SK-N-SH (cell line): Measurements from ENCODE around the gene GLRB. TPM values are rescaled to one million over a fixed set of nuclear protein-coding genes. Genes with fewer than 3 reads are reported as not detected.
"Not testable (repeated sequence)": the region's sequence is repeated elsewhere in the genome, so short reads cannot be mapped to it uniquely, and the experiment has no call there.

Experiments
- CTCF ChIA-PET: fragments of 300-600, 350-600 bp; formaldehyde crosslinking; extraction: SDS; loops from one replicate; lab custom pipeline; 2021; lab: Yijun Ruan, JAX
- POLR2A ChIA-PET: fragments of 350-600 bp; sonication (Branson Sonifier 250); formaldehyde crosslinking; extraction: SDS; loops from one replicate; lab custom pipeline; 2020; ENCODE audit warnings: antibody characterized with exemption, inconsistent platforms; lab: Yijun Ruan, JAX
- DNase-seq: peaks from one replicate; pipeline ENCODE4 v3.0.0; 2012
- H2AFZ ChIP-seq: fragments of 200-600 bp; sonication (generic); 2 replicates; pipeline ENCODE4 v1.8.1; 2016; ENCODE audit warnings: antibody characterized with exemption, mild to moderate bottlenecking, low read depth
- H3F3A ChIP-seq: fragments of 200-600 bp; sonication (generic); replicated peaks from 2 replicates; pipeline ENCODE3; 2016; ENCODE audit warnings: antibody characterized with exemption, mild to moderate bottlenecking; ENCODE audit not compliant: insufficient read depth
- H3K27ac ChIP-seq, 2 experiments: fragments of 200-500 bp in 1 of 2; fragments of 200-600 bp in 1 of 2; sonication (Bioruptor generic) in 1 of 2; sonication (generic), shearing (Covaris generic) in 1 of 2; 2 replicates each; pipeline versions ENCODE4 v1.5.1 to v1.6.1; 2014 to 2016; ENCODE audit warnings: low read depth in 2 of 2, inconsistent platforms in 1 of 2, low read length in 1 of 2, mild to moderate bottlenecking in 1 of 2, mixed read lengths in 1 of 2
- H3K27me3 ChIP-seq: fragments of 200-600 bp; sonication (generic), shearing (Covaris generic); 2 replicates; pipeline ENCODE4 v1.6.1; 2016; ENCODE audit warnings: mixed run types; ENCODE audit not compliant: insufficient read depth
- H3K36me3 ChIP-seq, 2 experiments: fragments of 200-500 bp in 1 of 2; fragments of 200-600 bp in 1 of 2; sonication (Bioruptor generic) in 1 of 2; sonication (generic) in 1 of 2; replicated peaks in 1 of 2; 2 replicates each; pipeline versions ENCODE3 to v1.5.1; 2014 to 2016; ENCODE audit warnings: low read length in 1 of 2, mild to moderate bottlenecking in 1 of 2; ENCODE audit not compliant: insufficient read depth in 2 of 2, control insufficient read depth in 1 of 2
- H3K4me1 ChIP-seq, 2 experiments: fragments of 200-500 bp in 1 of 2; fragments of 200-600 bp in 1 of 2; sonication (Bioruptor generic) in 1 of 2; sonication (generic), shearing (Covaris generic) in 1 of 2; 2 replicates each; pipeline versions ENCODE4 v1.5.1 to v1.6.1; 2014 to 2016; ENCODE audit warnings: low read depth in 1 of 2, low read length in 1 of 2, mixed run types in 1 of 2; ENCODE audit not compliant: insufficient read depth in 2 of 2, control insufficient read depth in 1 of 2
- H3K4me2 ChIP-seq: fragments of 200-600 bp; sonication (generic), shearing (Covaris generic); 2 replicates; pipeline ENCODE4 v1.6.1; 2017; ENCODE audit warnings: mixed run types
- H3K4me3 ChIP-seq, 2 experiments: fragments of 200-500 bp in 1 of 2; fragments of 200-600 bp in 1 of 2; sonication (Bioruptor generic) in 1 of 2; sonication (generic), shearing (Covaris generic) in 1 of 2; 2 replicates each; pipeline versions ENCODE4 v1.5.1 to v1.8.1; 2014 to 2016; ENCODE audit warnings: low read depth in 2 of 2, inconsistent platforms in 1 of 2, low read length in 1 of 2, mild to moderate bottlenecking in 1 of 2, mixed read lengths in 1 of 2, moderate library complexity in 1 of 2
- H3K79me2 ChIP-seq: fragments of 200-600 bp; sonication (generic); 2 replicates; pipeline ENCODE4 v1.8.1; 2017; ENCODE audit warnings: mild to moderate bottlenecking; ENCODE audit not compliant: insufficient read depth
- H3K9ac ChIP-seq: fragments of 200-600 bp; sonication (generic); 2 replicates; pipeline ENCODE4 v1.6.1; 2017; ENCODE audit warnings: mixed run types
- H3K9me2 ChIP-seq: fragments of 200-600 bp; sonication (generic); 2 replicates; pipeline ENCODE4 v1.6.1; 2017; ENCODE audit warnings: mixed run types
- H3K9me3 ChIP-seq: fragments of 200-600 bp; sonication (generic); 2 replicates; pipeline ENCODE4 v1.6.1; 2017; ENCODE audit warnings: mixed run types, mild to moderate bottlenecking, moderate library complexity
- H4K20me1 ChIP-seq: fragments of 200-600 bp; sonication (generic); 2 replicates; pipeline ENCODE4 v1.6.1; 2017; ENCODE audit warnings: mild to moderate bottlenecking, mixed run types; ENCODE audit not compliant: insufficient read depth
- CHD2 ChIP-seq: fragments of 150-350 bp; IDR thresholded peaks from 2 replicates; pipeline ENCODE4 v1.6.1; 2018; ENCODE audit warnings: low read length; ENCODE audit not compliant: partially characterized antibody
- CTCF ChIP-seq: fragments of 200-600 bp; sonication (generic); IDR thresholded peaks from 2 replicates; pipeline ENCODE4 v1.6.1; 2017; ENCODE audit warnings: antibody characterized with exemption, mild to moderate bottlenecking, moderate library complexity
- ELF1 ChIP-seq: IDR thresholded peaks from 2 replicates; pipeline ENCODE4 v1.4.0; 2012
- EP300 ChIP-seq, 2 experiments: IDR thresholded peaks; 2 replicates each; pipeline versions ENCODE4 v1.4.0 to v1.6.1; 2012; ENCODE audit warnings: borderline replicate concordance in 1 of 2, low read depth in 1 of 2, low read length in 1 of 2
- FOXJ3 ChIP-seq: sonication (generic); formaldehyde crosslinking; IDR thresholded peaks from 2 replicates; pipeline ENCODE4 v1.5.1; 2020; ENCODE audit warnings: mild to moderate bottlenecking, missing genetic modification reagents
- FOXM1 ChIP-seq: IDR thresholded peaks from 2 replicates; pipeline ENCODE4 v1.4.0; 2012; ENCODE audit warnings: low read depth, mild to moderate bottlenecking
- GATA2 ChIP-seq: sonication (generic); formaldehyde crosslinking; IDR thresholded peaks from 2 replicates; pipeline ENCODE4 v1.5.0; 2020; ENCODE audit warnings: mild to moderate bottlenecking, missing genetic modification reagents
- NRF1 ChIP-seq: IDR thresholded peaks from 2 replicates; pipeline ENCODE4 v1.6.1; 2012; ENCODE audit warnings: low read depth, mild to moderate bottlenecking, low read length
- POLR2AphosphoS5 ChIP-seq: IDR thresholded peaks from 2 replicates; pipeline ENCODE4 v1.6.1; 2012; ENCODE audit warnings: low read depth, low read length
- RFX5 ChIP-seq: IDR thresholded peaks from 2 replicates; pipeline ENCODE4 v1.6.1; 2012; ENCODE audit warnings: mild to moderate bottlenecking, improper control_type of control experiment, low read length
- SMC3 ChIP-seq: IDR thresholded peaks from 2 replicates; pipeline ENCODE4 v1.6.1; 2012; ENCODE audit warnings: low read depth, low read length, improper control_type of control experiment
- TCF12 ChIP-seq: IDR thresholded peaks from 2 replicates; pipeline ENCODE4 v1.4.0; 2012
- TEAD4 ChIP-seq: IDR thresholded peaks from 2 replicates; pipeline ENCODE4 v1.4.0; 2012; ENCODE audit warnings: mild to moderate bottlenecking, borderline replicate concordance; ENCODE audit not compliant: insufficient read depth
- USF1 ChIP-seq: IDR thresholded peaks from 2 replicates; pipeline ENCODE4 v1.4.0; 2012; ENCODE audit warnings: low read depth, borderline replicate concordance
- USF2 ChIP-seq: fragments of 150-350 bp; IDR thresholded peaks from 2 replicates; pipeline ENCODE4 v1.6.1; 2017; ENCODE audit warnings: antibody characterized with exemption, low read length, low read depth, borderline replicate concordance
- WGBS: methylation state at CpG from one replicate; pipeline ENCODE4 v1.1.6; 2017; ENCODE audit warnings: low lambda C conversion rate; 5-methylcytosine and 5-hydroxymethylcytosine counted together
- polyA plus RNA-seq, 3 experiments: library from polyadenylated mRNA; depleted of rRNA; stranded (reverse); fragments of >200 nt; gene quantifications; 2 replicates each; pipeline ENCODE4 v1.2.3, GENCODE V29; 2012

Gene GLRB
- polyA plus RNA-seq, 1 of the 3 experiments (the other 2 are of a cell fraction), result 7.6 TPM

GRCh38 chr4:157052429-157053040 is 23.4 kb upstream of the GLRB start:
- Histone ChIP-seq H3K27ac (no peak overlapping the region), H3K9ac (no peak overlapping the region), H3K4me1 (no peaks in the 10 kb centered on the region), H3K4me3 (no peak overlapping the region), H4K20me1 (no peaks in the 10 kb centered on the region), H3K79me2 (no peaks in the 10 kb centered on the region), H3K9me2 (no peaks in the 10 kb centered on the region), H3K27me3 (no peaks in the 10 kb centered on the region), H3K36me3 (no peaks in the 10 kb centered on the region), H3K9me3 (no peaks in the 10 kb centered on the region), H2AFZ (no peak overlapping the region), H3K4me2 (no peak overlapping the region), H3F3A (no peaks in the 10 kb centered on the region)
- WGBS, result 95% methylated on average over 11 of the region's 11 CpGs
- DNase-seq, result no peak
- POLR2A ChIA-PET, result no interaction called here
- CTCF ChIA-PET, result interaction anchor here (1.7 kb wide), 1 partner anchor 82 kb away, joined by 3 read pairs; no protein-coding TSS in a partner anchor
- TF ChIP-seq RFX5 (no peak), TCF12 (no peak), TEAD4 (no peak), SMC3 (no peak), CTCF (no peak), FOXJ3 (CRISPR knock-in tag) (no peak), CHD2 (no peak), USF2 (no peak), EP300 (IDR thresholded peaks at IDR 0.05; ENCODE audit: borderline replicate concordance in 1 of 2, low read depth in 1 of 2, low read length in 1 of 2) (no peak), USF1 (no peak), FOXM1 (no peak), POLR2AphosphoS5 (no peak)

GRCh38 chr4:157057218-157057617 is 18.7 kb upstream of the GLRB start:
- WGBS, result 71% methylated on average over 1 of the region's 1 CpG
- Histone ChIP-seq H3K4me2 (no peak overlapping the region), H3K9ac (no peak overlapping the region), H3K27ac (no peak overlapping the region), H3K9me2 (no peaks in the 10 kb centered on the region), H3F3A (peaks cover 3% of the 10 kb centered on the region), H2AFZ (no peak overlapping the region), H3K4me1 (no peaks in the 10 kb centered on the region), H3K79me2 (no peaks in the 10 kb centered on the region), H3K4me3 (no peak overlapping the region), H3K9me3 (no peaks in the 10 kb centered on the region), H3K27me3 (no peaks in the 10 kb centered on the region), H4K20me1 (no peaks in the 10 kb centered on the region), H3K36me3 (no peaks in the 10 kb centered on the region)
- TF ChIP-seq ELF1 (no peak), USF2 (no peak), NRF1 (no peak), GATA2 (CRISPR knock-in tag) (no peak)
- POLR2A ChIA-PET, result no interaction called here
- CTCF ChIA-PET, result no interaction called here
- DNase-seq, result no peak

- 56% methylated on average over 5 of the region's 5 CpGs for WGBS
- H3K79me2 ChIP-seq, H4K20me1 ChIP-seq, POLR2A ChIA-PET, H3K4me2 ChIP-seq, H3K27me3 ChIP-seq, H3K9ac ChIP-seq, H3K4me3 ChIP-seq, H3K27ac ChIP-seq, DNase-seq, H3K9me3 ChIP-seq, H3K4me1 ChIP-seq, H3K36me3 ChIP-seq, H3K9me2 ChIP-seq, H3F3A ChIP-seq: not testable (repeated sequence)
- CTCF ChIA-PET, result interaction anchor here (0.8 to 0.9 kb wide), 2 partner anchors 8 to 13 kb away, joined by 3 to 4 read pairs; no protein-coding TSS in a partner anchor
- 0 out of 2 replicates have a peak overlapping the region, but pooled peaks have one; percentile 36 for H2AFZ ChIP-seq
These were observed 17.1 kb upstream of the GLRB start for GRCh38 chr4:157058899-157059298.
